PC-3 (cell line): ENCODE results near the gene LEKR1. TPM values are rescaled to one million over a fixed set of nuclear protein-coding genes. Genes with fewer than 3 reads are reported as not detected.
A peak's percentile ranks its signal among the peaks of the same experiment; 100 is the strongest.
"Not testable (repeated sequence)": the region's sequence is repeated elsewhere in the genome, so short reads cannot be mapped to it uniquely, and the experiment has no call there.

Experiments used
- ATAC-seq: fragments of 200-7000 bp; cut with Tn5 transposase; 2 replicates; pipeline ENCODE4 v1.9.1; 2020; ENCODE audit warnings: mild to moderate bottlenecking, moderate library complexity
- BruUV-seq: library from RNA; stranded (reverse); fragments of 400-500 nt; replicated peaks from 2 replicates; lab custom pipeline; 2021; lab: Mats Ljungman, UMichigan
- CTCF ChIA-PET: fragments of 300-600 bp; sonication (Branson Sonifier 250); formaldehyde crosslinking; loops from one replicate; lab custom pipeline; 2022; ENCODE audit warnings: antibody characterized with exemption; lab: Charles Lee
- POLR2A ChIA-PET: fragments of 300-600 bp; sonication (Branson Sonifier 250); formaldehyde crosslinking; loops from one replicate; lab custom pipeline; 2022; ENCODE audit warnings: antibody characterized with exemption; ENCODE audit not compliant: unreplicated experiment; lab: Charles Lee
- DNase-seq: peaks from one replicate; pipeline ENCODE4 v3.0.0-alpha.2; 2015
- H2AFZ ChIP-seq: fragments of 300-600 bp; sonication (generic); 2 replicates; pipeline ENCODE4 v1.6.0; 2016; ENCODE audit warnings: antibody characterized with exemption, low read length
- H3F3A ChIP-seq: fragments of 300-600 bp; sonication (generic); one replicate; pipeline ENCODE4 v1.6.0; 2017; ENCODE audit warnings: antibody characterized with exemption, low read length, control low read depth, mild to moderate bottlenecking; ENCODE audit not compliant: unreplicated experiment
- H3K27ac ChIP-seq: fragments of 300-600 bp; sonication (generic); 2 replicates; pipeline ENCODE4 v1.5.1; 2016; ENCODE audit warnings: mild to moderate bottlenecking, low read length
- H3K27me3 ChIP-seq: fragments of 300-600 bp; sonication (generic); 2 replicates; pipeline ENCODE4 v1.6.1; 2016; ENCODE audit warnings: low read length, mixed read lengths
- H3K36me3 ChIP-seq: fragments of 300-600 bp; sonication (generic); 2 replicates; pipeline ENCODE4 v1.6.1; 2016; ENCODE audit warnings: low read depth, mixed run types, low read length, mixed read lengths
- H3K4me1 ChIP-seq: fragments of 300-600 bp; sonication (generic); 2 replicates; pipeline ENCODE4 v1.5.1; 2016; ENCODE audit warnings: low read length; ENCODE audit not compliant: insufficient read depth
- H3K4me2 ChIP-seq: fragments of 300-600 bp; sonication (generic); 2 replicates; pipeline ENCODE4 v1.6.0; 2016; ENCODE audit warnings: low read length
- H3K4me3 ChIP-seq: fragments of 300-600 bp; sonication (generic); 2 replicates; pipeline ENCODE4 v1.5.1; 2016; ENCODE audit warnings: mild to moderate bottlenecking, low read length, mixed read lengths
- H3K79me2 ChIP-seq: fragments of 300-600 bp; sonication (generic); 2 replicates; pipeline ENCODE4 v1.6.1; 2017; ENCODE audit warnings: low read length, mixed read lengths
- H3K9ac ChIP-seq: fragments of 300-600 bp; sonication (generic); 2 replicates; pipeline ENCODE4 v1.6.0; 2016; ENCODE audit warnings: mild to moderate bottlenecking, low read length
- H3K9me2 ChIP-seq: fragments of 300-600 bp; sonication (generic); replicated peaks from 2 replicates; pipeline ENCODE4 v1.6.1; 2016; ENCODE audit warnings: mixed run types, low read length, mixed read lengths
- H3K9me3 ChIP-seq: fragments of 300-600 bp; sonication (generic); 2 replicates; pipeline ENCODE4 v1.6.1; 2016; ENCODE audit warnings: low read length, mixed read lengths
- H4K20me1 ChIP-seq: fragments of 300-600 bp; sonication (generic); 2 replicates; pipeline ENCODE4 v1.6.1; 2016; ENCODE audit warnings: low read length, mixed read lengths
- EZH2 ChIP-seq: fragments of 300-600 bp; sonication (generic); IDR thresholded peaks from one replicate; pipeline ENCODE4 v1.6.1; 2017; ENCODE audit warnings: antibody characterized with exemption, mild to moderate bottlenecking, low read length; ENCODE audit not compliant: unreplicated experiment
- EZH2phosphoT487 ChIP-seq: fragments of 300-600 bp; sonication (generic); IDR thresholded peaks from 2 replicates; pipeline ENCODE4 v1.6.1; 2018; ENCODE audit warnings: mild to moderate bottlenecking, antibody characterized with exemption, low read length, borderline replicate concordance
- intact Hi-C: fragments of 100-400 bp; cut with micrococcal nuclease; formaldehyde crosslinking; loops from 2 replicates; pipeline ENCODE4 v1.9.0; 2023
- total RNA-seq: library from RNA; depleted of rRNA; stranded (reverse); fragments of >200 nt; gene quantifications from 2 replicates; pipeline ENCODE4 v1.2.3, GENCODE V29; 2014
- TF ChIP-seq, protein P1 (sequence below): fragments of 300-600 bp; sonication (generic); conservative IDR thresholded peaks from 2 replicates; pipeline ENCODE4 v1.5.1; 2017; ENCODE audit warnings: antibody characterized with exemption, low read depth, mild to moderate bottlenecking, low read length

LEKR1 gene
- total RNA-seq, 1 experiment from 2014 or later, result 0.15 TPM

GRCh38 chr3:156888176-156888575 is 62.0 kb downstream of the LEKR1 start:
- TF ChIP-seq, protein P1, sequence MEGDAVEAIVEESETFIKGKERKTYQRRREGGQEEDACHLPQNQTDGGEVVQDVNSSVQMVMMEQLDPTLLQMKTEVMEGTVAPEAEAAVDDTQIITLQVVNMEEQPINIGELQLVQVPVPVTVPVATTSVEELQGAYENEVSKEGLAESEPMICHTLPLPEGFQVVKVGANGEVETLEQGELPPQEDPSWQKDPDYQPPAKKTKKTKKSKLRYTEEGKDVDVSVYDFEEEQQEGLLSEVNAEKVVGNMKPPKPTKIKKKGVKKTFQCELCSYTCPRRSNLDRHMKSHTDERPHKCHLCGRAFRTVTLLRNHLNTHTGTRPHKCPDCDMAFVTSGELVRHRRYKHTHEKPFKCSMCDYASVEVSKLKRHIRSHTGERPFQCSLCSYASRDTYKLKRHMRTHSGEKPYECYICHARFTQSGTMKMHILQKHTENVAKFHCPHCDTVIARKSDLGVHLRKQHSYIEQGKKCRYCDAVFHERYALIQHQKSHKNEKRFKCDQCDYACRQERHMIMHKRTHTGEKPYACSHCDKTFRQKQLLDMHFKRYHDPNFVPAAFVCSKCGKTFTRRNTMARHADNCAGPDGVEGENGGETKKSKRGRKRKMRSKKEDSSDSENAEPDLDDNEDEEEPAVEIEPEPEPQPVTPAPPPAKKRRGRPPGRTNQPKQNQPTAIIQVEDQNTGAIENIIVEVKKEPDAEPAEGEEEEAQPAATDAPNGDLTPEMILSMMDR, result no peak
- no peak for TF ChIP-seq EZH2
- TF ChIP-seq EZH2phosphoT487, result no peak
- BruUV-seq, result no TSS peak
- ChIA-PET POLR2A (no interaction called here), CTCF (no interaction called here)
- Histone ChIP-seq H3F3A (peaks cover 2% of the 10 kb centered on the region), H4K20me1 (no peaks in the 10 kb centered on the region), H3K27ac (no peak overlapping the region), H3K9ac (no peak overlapping the region), H3K4me2 (no peak overlapping the region), H3K9me3 (no peaks in the 10 kb centered on the region), H3K36me3 (no peaks in the 10 kb centered on the region; the same call in 1 of the 2 replicates), H3K27me3 (no peaks in the 10 kb centered on the region), H3K9me2 (no peaks in the 10 kb centered on the region), H3K79me2 (no peaks in the 10 kb centered on the region), H2AFZ (no peak overlapping the region), H3K4me1 (peaks cover 15% of the 10 kb centered on the region), H3K4me3 (no peak overlapping the region)
- ATAC-seq, result no peak
- intact Hi-C loops, result no loop called here
- no peak for DNase-seq

- ChIA-PET POLR2A (no interaction called here), CTCF (no interaction called here)
- ATAC-seq (no peak), DNase-seq (no peak)
- no peak overlapping the region for H3K27ac ChIP-seq
- H4K20me1 ChIP-seq, result no peaks in the 10 kb centered on the region
- intact Hi-C loops, result no loop called here
- H3K36me3 ChIP-seq, result no peaks in the 10 kb centered on the region; the same call in 1 of the 2 replicates
- no peaks in the 10 kb centered on the region for H3K79me2 ChIP-seq
- TF ChIP-seq, protein P1, result no peak
- TF ChIP-seq EZH2 (no peak), EZH2phosphoT487 (no peak)
- H3K4me3 ChIP-seq, result no peak overlapping the region
- H3K27me3 ChIP-seq, result no peaks in the 10 kb centered on the region
- BruUV-seq, result no TSS peak
- H3F3A ChIP-seq, result peaks cover 3% of the 10 kb centered on the region
- no peak overlapping the region for H3K9ac ChIP-seq
- H3K4me1 ChIP-seq, result peaks cover 19% of the 10 kb centered on the region
- no peaks in the 10 kb centered on the region for H3K9me2 ChIP-seq
- no peak overlapping the region for H2AFZ ChIP-seq
- H3K9me3 ChIP-seq, result no peaks in the 10 kb centered on the region
- no peak overlapping the region for H3K4me2 ChIP-seq
Measured at GRCh38 chr3:156888576-156888975, 62.4 kb downstream of the LEKR1 start.

DNA sequence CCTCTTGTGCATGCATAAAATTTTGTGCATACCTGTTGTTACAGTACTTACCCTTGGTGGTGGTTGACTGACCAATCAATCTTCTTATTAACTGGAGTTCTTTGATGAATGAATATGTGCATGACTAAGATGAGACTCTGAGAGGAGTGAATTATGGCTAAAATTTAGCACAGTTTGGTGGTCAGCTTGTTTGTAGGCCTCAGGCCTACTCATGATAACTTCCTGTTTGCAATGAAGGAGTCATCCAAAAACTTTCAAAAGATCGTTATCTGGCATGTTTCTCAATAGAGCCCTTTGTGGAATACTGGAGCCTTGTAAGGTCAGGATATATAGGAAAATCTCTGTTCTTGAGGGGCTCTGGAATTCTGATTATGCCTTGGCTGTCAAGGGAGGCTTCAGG is 66.5 kb downstream of the LEKR1 start:
- no peaks in the 10 kb centered on the region for H4K20me1 ChIP-seq
- no peaks in the 10 kb centered on the region for H3K79me2 ChIP-seq
- peaks cover 22% of the 10 kb centered on the region for H3K4me1 ChIP-seq
- H3K4me2 ChIP-seq, result peak overlapping the region; percentile 23
- peak overlapping the region; percentile 10; the same call in 1 of the 2 replicates for H2AFZ ChIP-seq
- no peaks in the 10 kb centered on the region for H3K27me3 ChIP-seq
- TF ChIP-seq EZH2phosphoT487 (no peak), EZH2 (no peak)
- TF ChIP-seq, protein P1, result no peak
- peak overlapping the region; percentile 41 for H3K9ac ChIP-seq
- peaks cover 3% of the 10 kb centered on the region for H3F3A ChIP-seq
- intact Hi-C loops, result loop anchor here (2.0 to 10.0 kb wide), 6 partner anchors 28 to 238 kb away; partner anchors contain the start of gene TIPARP
- peak overlapping the region; percentile 88 for H3K27ac ChIP-seq
- no peaks in the 10 kb centered on the region for H3K9me2 ChIP-seq
- no peaks in the 10 kb centered on the region for H3K9me3 ChIP-seq
- ATAC-seq, result peak; percentile 94
- no TSS peak for BruUV-seq
- CTCF ChIA-PET, result no interaction called here
- no peaks in the 10 kb centered on the region for H3K36me3 ChIP-seq
- DNase-seq, result peak; percentile 97
- no peak overlapping the region for H3K4me3 ChIP-seq
- POLR2A ChIA-PET, result interaction anchor here (0.5 kb wide), 1 partner anchor 11 kb away, joined by 5 read pairs; no protein-coding TSS in a partner anchor

DNA sequence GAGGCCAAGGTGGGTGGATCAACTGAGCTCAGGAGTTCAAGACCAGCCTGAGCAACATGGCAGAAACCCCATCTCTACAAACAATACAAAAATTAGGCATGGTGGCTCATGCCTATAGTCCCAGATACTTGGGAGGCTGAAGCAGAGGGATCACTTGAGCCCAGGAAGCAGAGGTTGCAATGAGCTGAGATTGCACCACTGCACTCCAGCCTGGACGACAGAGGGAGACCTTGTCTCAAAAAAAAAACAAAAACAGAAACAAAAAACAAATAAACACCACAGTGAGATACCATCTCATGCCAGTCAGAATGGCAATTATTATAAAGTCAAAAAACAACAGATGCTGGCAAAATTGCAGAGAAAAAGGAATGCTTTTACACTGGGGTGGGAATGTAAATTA is 69.2 kb downstream of the LEKR1 start:
- not testable (repeated sequence) for ATAC-seq

More for the DNA sequence above, 69.2 kb downstream of the LEKR1 start:
- H2AFZ ChIP-seq, CTCF ChIA-PET, H3K9ac ChIP-seq, H3F3A ChIP-seq, H3K4me3 ChIP-seq, H4K20me1 ChIP-seq, H3K27me3 ChIP-seq, H3K9me2 ChIP-seq, DNase-seq, BruUV-seq, H3K9me3 ChIP-seq, H3K4me2 ChIP-seq, H3K36me3 ChIP-seq, H3K79me2 ChIP-seq, H3K27ac ChIP-seq: not testable (repeated sequence)
- POLR2A ChIA-PET, result interaction anchor here (0.6 kb wide), 1 partner anchor 220 kb away, joined by 4 read pairs; no protein-coding TSS in a partner anchor
- H3K4me1 ChIP-seq, result peaks cover 22% of the 10 kb centered on the region
- intact Hi-C loops, result loop anchor here (10.0 kb wide), 1 partner anchor 221 kb away; the partner anchor contains the start of gene TIPARP
